CD14-positive monocyte (primary cell): ENCODE data around the gene DDX20. TPM values are rescaled to one million over a fixed set of nuclear protein-coding genes. Genes with fewer than 3 reads are reported as not detected.

Source experiments
- DNase-seq, 3 donors: peaks; one replicate each; pipeline ENCODE4 v3.0.0-alpha.2; 2011 to 2022
- H2AFZ ChIP-seq: 2 replicates; pipeline ENCODE4 v1.6.0; 2012; ENCODE audit warnings: mild to moderate bottlenecking, low read depth, low read length, inconsistent platforms; ENCODE audit not compliant: insufficient read depth, poor library complexity, severe bottlenecking
- H3K27ac ChIP-seq, 2 donors: 1 replicate in 1 of 2; 2 replicates in 1 of 2; pipeline ENCODE4 v1.5.1; 2012 to 2013; ENCODE audit warnings: low read length in 2 of 2, control low read depth in 1 of 2, inconsistent platforms in 1 of 2, low read depth in 1 of 2, mild to moderate bottlenecking in 1 of 2
- H3K27me3 ChIP-seq, 2 donors: one replicate each; pipeline versions ENCODE4 v1.6.0 to v1.6.1; 2011 to 2013; ENCODE audit warnings: low read length in 2 of 2; ENCODE audit not compliant: control insufficient read depth in 2 of 2, insufficient read depth in 2 of 2
- H3K36me3 ChIP-seq, 2 donors: replicated peaks in 1 of 2; 1 replicate in 1 of 2; 2 replicates in 1 of 2; pipeline versions ENCODE4 v1.5.1 to v1.6.1; 2012 to 2013; ENCODE audit warnings: low read length in 2 of 2, control low read depth in 1 of 2, inconsistent platforms in 1 of 2, mild to moderate bottlenecking in 1 of 2; ENCODE audit not compliant: insufficient read depth in 2 of 2, control insufficient read depth in 1 of 2
- H3K4me1 ChIP-seq, 2 donors: 1 replicate in 1 of 2; 2 replicates in 1 of 2; pipeline versions ENCODE4 v1.5.1 to v1.6.1; 2012 to 2013; ENCODE audit warnings: low read length in 2 of 2, control low read depth in 1 of 2, inconsistent platforms in 1 of 2, mild to moderate bottlenecking in 1 of 2, moderate library complexity in 1 of 2; ENCODE audit not compliant: insufficient read depth in 2 of 2, control insufficient read depth in 1 of 2
- H3K4me2 ChIP-seq: replicated peaks from 2 replicates; pipeline ENCODE3; 2012; ENCODE audit warnings: low read length, moderate library complexity, mild to moderate bottlenecking; ENCODE audit not compliant: poor library complexity, severe bottlenecking; ENCODE audit errors: extremely low read depth
- H3K4me3 ChIP-seq, 3 experiments: fragments of 200-600 bp in 1 of 3; sonication (generic) in 1 of 3; replicated peaks in 1 of 3; 1 replicate in 2 of 3; 2 replicates in 1 of 3; pipeline ENCODE4 v1.5.1; 2011 to 2013; ENCODE audit warnings: low read length in 3 of 3, mild to moderate bottlenecking in 3 of 3, control low read depth in 2 of 3, low read depth in 2 of 3, inconsistent platforms in 1 of 3, moderate library complexity in 1 of 3
- H3K79me2 ChIP-seq: 2 replicates; pipeline ENCODE4 v1.6.0; 2012; ENCODE audit warnings: mild to moderate bottlenecking, control low read depth, inconsistent platforms, low read length, moderate library complexity; ENCODE audit not compliant: insufficient read depth
- H3K9ac ChIP-seq: 2 replicates; pipeline ENCODE4 v1.6.0; 2017; ENCODE audit warnings: low read length, mild to moderate bottlenecking; ENCODE audit not compliant: insufficient read depth, poor library complexity, severe bottlenecking
- H3K9me3 ChIP-seq, 2 donors: replicated peaks in 1 of 2; 1 replicate in 1 of 2; 2 replicates in 1 of 2; pipeline versions ENCODE4 v1.5.1 to v1.6.1; 2012 to 2013; ENCODE audit warnings: low read length in 2 of 2, control low read depth in 1 of 2; ENCODE audit not compliant: control insufficient read depth in 1 of 2, insufficient read depth in 1 of 2
- H4K20me1 ChIP-seq: 2 replicates; pipeline ENCODE4 v1.6.0; 2012; ENCODE audit warnings: mild to moderate bottlenecking, low read length, control low read depth, moderate library complexity; ENCODE audit not compliant: insufficient read depth
- H3K27ac Mint-ChIP-seq, 7 donors: one replicate each; pipeline ENCODE4 v1.8.0; 2020; ENCODE audit warnings: mild to moderate bottlenecking in 7 of 7, mixed read lengths in 7 of 7, moderate library complexity in 6 of 7, inconsistent platforms in 2 of 7
- H3K27me3 Mint-ChIP-seq, 3 donors: one replicate each; pipeline ENCODE4 v1.8.0; 2021 to 2022; ENCODE audit warnings: low read depth in 3 of 3, mild to moderate bottlenecking in 3 of 3, mixed read lengths in 3 of 3, moderate library complexity in 3 of 3, inconsistent platforms in 1 of 3
- H3K36me3 Mint-ChIP-seq, 2 donors: one replicate each; pipeline ENCODE4 v1.8.0; 2020; ENCODE audit warnings: mixed read lengths in 2 of 2, inconsistent platforms in 1 of 2, mild to moderate bottlenecking in 1 of 2
- H3K4me1 Mint-ChIP-seq: one replicate; pipeline ENCODE4 v1.8.0; 2020; ENCODE audit warnings: mild to moderate bottlenecking, mixed read lengths
- H3K4me3 Mint-ChIP-seq, 2 donors: one replicate each; pipeline ENCODE4 v1.8.0; 2020; ENCODE audit warnings: mild to moderate bottlenecking in 2 of 2, mixed read lengths in 2 of 2, moderate library complexity in 1 of 2
- H3K9me3 Mint-ChIP-seq, 7 donors: one replicate each; pipeline ENCODE4 v1.8.0; 2020 to 2022; ENCODE audit warnings: mixed read lengths in 7 of 7, mild to moderate bottlenecking in 6 of 7, moderate library complexity in 6 of 7, inconsistent platforms in 2 of 7
- CTCF ChIP-seq: fragments of 200-600 bp; IDR thresholded peaks from one replicate; pipeline ENCODE4 v1.8.0; 2022; ENCODE audit warnings: antibody characterized with exemption, mild to moderate bottlenecking
- WGBS: methylation state at CpG from one replicate; pipeline ENCODE4 v1.1.5; 2013; ENCODE audit warnings: missing lambda C conversion rate; ENCODE audit not compliant: insufficient coverage; 5-methylcytosine and 5-hydroxymethylcytosine counted together
- intact Hi-C, 2 donors: fragments of 100-400 bp; cut with micrococcal nuclease; formaldehyde crosslinking; loops; one replicate each; pipeline versions ENCODE4 v1.15.0 to v1.15.1; 2023
- polyA plus RNA-seq, 3 donors: library from polyadenylated mRNA; depleted of rRNA in 1 of 3; unstranded in 2 of 3; stranded (reverse) in 1 of 3; fragments of 300-500 nt in 2 of 3; fragments of >200 nt in 1 of 3; fragmentation: Illumina TruSeq in 2 of 3; gene quantifications; 1 replicate in 2 of 3; 2 replicates in 1 of 3; pipeline ENCODE4 v1.2.3, GENCODE V29; 2012 to 2021

DDX20 gene
- polyA plus RNA-seq, 3 donors = 3.1 to 4.1 (median 4.0) TPM

GRCh38 chr1:111786669-111787207, 31.0 kb downstream of the DDX20 start:
- H3K27me3 ChIP-seq = peaks cover 3 to 4% of the 10 kb centered on the region in 2 donors
- no peak overlapping the region for H3K9ac ChIP-seq
- no peak overlapping the region for H3K4me3 ChIP-seq
- no peaks in the 10 kb centered on the region for H3K79me2 ChIP-seq
- Mint-ChIP-seq H3K4me1 (no peaks in the 10 kb centered on the region), H3K4me3 (no peak overlapping the region), H3K27me3 (peaks cover 4 to 15% (median 10%) of the 10 kb centered on the region in 3 donors), H3K27ac (peak overlapping the region in 1 of 7 donors; percentile 1), H3K9me3 (no peaks in the 10 kb centered on the region), H3K36me3 (no peaks in the 10 kb centered on the region)
- H3K4me2 ChIP-seq = no peak overlapping the region
- H2AFZ ChIP-seq = no peak overlapping the region
- no peaks in the 10 kb centered on the region for H3K4me1 ChIP-seq
- DNase-seq = no peak
- no peaks in the 10 kb centered on the region for H4K20me1 ChIP-seq
- H3K27ac ChIP-seq = no peak overlapping the region
- WGBS = 94% methylated on average over 6 of the region's 9 CpGs
- no peak for TF ChIP-seq CTCF
- no peaks in the 10 kb centered on the region for H3K9me3 ChIP-seq
- intact Hi-C loops = no loop called here
- H3K36me3 ChIP-seq = no peaks in the 10 kb centered on the region

GRCh38 chr1:111789142-111789541, 33.4 kb downstream of the DDX20 start:
- Histone ChIP-seq H3K27ac (no peak overlapping the region), H3K4me3 (no peak overlapping the region), H3K27me3 (peaks cover 0 to 4% of the 10 kb centered on the region in 2 donors), H3K4me2 (no peak overlapping the region), H3K4me1 (no peaks in the 10 kb centered on the region), H2AFZ (no peak overlapping the region), H4K20me1 (no peaks in the 10 kb centered on the region), H3K79me2 (no peaks in the 10 kb centered on the region), H3K36me3 (no peaks in the 10 kb centered on the region), H3K9ac (no peak overlapping the region), H3K9me3 (no peaks in the 10 kb centered on the region)
- H3K4me3 Mint-ChIP-seq = no peak overlapping the region
- H3K4me1 Mint-ChIP-seq = peaks cover 5% of the 10 kb centered on the region
- DNase-seq = no peak
- peaks cover 7 to 15% (median 9%) of the 10 kb centered on the region in 3 donors for H3K27me3 Mint-ChIP-seq
- no peak for TF ChIP-seq CTCF
- H3K9me3 Mint-ChIP-seq = no peaks in the 10 kb centered on the region
- intact Hi-C loops = no loop called here
- H3K36me3 Mint-ChIP-seq = no peaks in the 10 kb centered on the region
- WGBS = 85% methylated on average over 3 of the region's 5 CpGs
- H3K27ac Mint-ChIP-seq = no peak overlapping the region
